Liver (tissue), 9 donors: ENCODE data around the gene KLHL30. TPM values are rescaled to one million over a fixed set of nuclear protein-coding genes. Genes with fewer than 3 reads are reported as not detected.

Experiments
- DNase-seq: peaks from one replicate; pipeline ENCODE4 v3.0.0-alpha.2; 2017; ENCODE audit warnings: low spot score
- H3K27ac ChIP-seq, 2 donors: one replicate each; pipeline ENCODE4 v1.7.0; 2013; ENCODE audit warnings: inconsistent platforms in 2 of 2, low read length in 2 of 2, control low read depth in 1 of 2, low read depth in 1 of 2, mild to moderate bottlenecking in 1 of 2
- H3K27me3 ChIP-seq, 4 donors: one replicate each; pipeline versions ENCODE4 v1.6.1 to v1.7.0; 2013; ENCODE audit warnings: low read length in 3 of 4, inconsistent platforms in 1 of 4, mild to moderate bottlenecking in 1 of 4, moderate library complexity in 1 of 4; ENCODE audit not compliant: control insufficient read depth in 4 of 4, insufficient read depth in 4 of 4
- H3K36me3 ChIP-seq, 4 donors: one replicate each; pipeline versions ENCODE4 v1.6.1 to v1.7.0; 2013; ENCODE audit warnings: low read length in 3 of 4, mild to moderate bottlenecking in 3 of 4, low read depth in 1 of 4, moderate library complexity in 1 of 4; ENCODE audit not compliant: control insufficient read depth in 4 of 4, insufficient read depth in 3 of 4
- H3K4me1 ChIP-seq, 4 donors: one replicate each; pipeline versions ENCODE4 v1.6.1 to v1.7.0; 2013; ENCODE audit warnings: low read length in 3 of 4, mild to moderate bottlenecking in 3 of 4, moderate library complexity in 1 of 4; ENCODE audit not compliant: control insufficient read depth in 4 of 4, insufficient read depth in 4 of 4
- H3K4me3 ChIP-seq, 3 donors: one replicate each; pipeline versions ENCODE4 v1.6.1 to v1.7.0; 2013; ENCODE audit warnings: low read length in 3 of 3, control low read depth in 1 of 3, low read depth in 1 of 3, mild to moderate bottlenecking in 1 of 3
- H3K9ac ChIP-seq, 2 donors: one replicate each; pipeline ENCODE4 v1.7.0; 2013; ENCODE audit warnings: low read length in 2 of 2, mild to moderate bottlenecking in 2 of 2, moderate library complexity in 2 of 2, control low read depth in 1 of 2, low read depth in 1 of 2
- H3K9me3 ChIP-seq, 4 donors: one replicate each; pipeline versions ENCODE4 v1.6.1 to v1.7.0; 2013; ENCODE audit warnings: low read length in 3 of 4; ENCODE audit not compliant: control insufficient read depth in 4 of 4
- ATF3 ChIP-seq: IDR thresholded peaks from 2 replicates; pipeline ENCODE4 v1.6.1; 2016; ENCODE audit warnings: antibody characterized with exemption
- FOXA2 ChIP-seq: IDR thresholded peaks from 2 replicates; pipeline ENCODE4 v1.6.1; 2016; ENCODE audit warnings: antibody characterized with exemption
- GABPA ChIP-seq, 2 donors: IDR thresholded peaks in 1 of 2; conservative IDR thresholded peaks in 1 of 2; 2 replicates each; pipeline ENCODE4 v1.6.1; 2016; ENCODE audit warnings: antibody characterized with exemption in 2 of 2, mild to moderate bottlenecking in 1 of 2, moderate library complexity in 1 of 2
- HNF4A ChIP-seq, 2 donors: conservative IDR thresholded peaks; 2 replicates each; pipeline ENCODE4 v1.6.1; 2016; ENCODE audit warnings: antibody characterized with exemption in 2 of 2, mild to moderate bottlenecking in 2 of 2
- HNF4G ChIP-seq: IDR thresholded peaks from 2 replicates; pipeline ENCODE4 v1.6.1; 2016; ENCODE audit warnings: antibody characterized with exemption
- JUND ChIP-seq, 2 donors: IDR thresholded peaks; 2 replicates each; pipeline ENCODE4 v1.6.1; 2016; ENCODE audit warnings: antibody characterized with exemption in 2 of 2
- MAX ChIP-seq: IDR thresholded peaks from 2 replicates; pipeline ENCODE4 v1.6.1; 2016; ENCODE audit warnings: antibody characterized with exemption
- NR2F2 ChIP-seq: IDR thresholded peaks from 2 replicates; pipeline ENCODE4 v1.6.1; 2016; ENCODE audit warnings: antibody characterized with exemption
- REST ChIP-seq: IDR thresholded peaks from 2 replicates; pipeline ENCODE4 v1.6.1; 2016; ENCODE audit warnings: antibody characterized with exemption, mild to moderate bottlenecking
- RXRA ChIP-seq, 2 donors: IDR thresholded peaks; 2 replicates each; pipeline ENCODE4 v1.6.1; 2017 to 2018; ENCODE audit warnings: antibody characterized with exemption in 2 of 2, mild to moderate bottlenecking in 1 of 2
- SP1 ChIP-seq: IDR thresholded peaks from 2 replicates; pipeline ENCODE4 v1.6.1; 2018; ENCODE audit warnings: antibody characterized with exemption, mild to moderate bottlenecking
- TAF1 ChIP-seq: conservative IDR thresholded peaks from 2 replicates; pipeline ENCODE4 v1.6.1; 2016; ENCODE audit warnings: antibody characterized with exemption, mild to moderate bottlenecking
- ZBTB33 ChIP-seq: IDR thresholded peaks from 2 replicates; pipeline ENCODE4 v1.6.1; 2016; ENCODE audit warnings: antibody characterized with exemption
- WGBS: extraction: QIAGEN DNeasy Blood & Tissue Kit; methylation state at CpG from one replicate; pipeline ENCODE4 v1.1.7; 2013; 5-methylcytosine and 5-hydroxymethylcytosine counted together
- polyA plus RNA-seq, 2 donors: library from polyadenylated mRNA; stranded (reverse) in 1 of 2; unstranded in 1 of 2; fragments of 200-250 nt in 1 of 2; fragments of >200 nt in 1 of 2; fragmentation: Nextera tagmentation in 1 of 2; extraction: Ambion mirVana in 1 of 2; gene quantifications; one replicate each; pipeline versions ENCODE4 v1.2.1 to v1.2.3, GENCODE V29; 2013 to 2015
- total RNA-seq, 2 donors: library from RNA; depleted of rRNA; stranded (reverse); fragments of >200 nt; gene quantifications; one replicate each; pipeline ENCODE4 v1.2.3, GENCODE V29; 2014
- TF ChIP-seq, protein P1 (sequence below): fragments of 150-350 bp; IDR thresholded peaks from 2 replicates; pipeline ENCODE4 v1.5.1; 2017; ENCODE audit warnings: improper control_type of control experiment, low read depth, low read length; ENCODE audit not compliant: missing input control
- donor health status: healthy.
- donor health status: healthy.
- donor health status: healthy.
- donor health status: healthy.
- donor health status: healthy.

KLHL30 gene
- total and polyA plus RNA-seq, 4 donors, result 0.05 to 0.08 TPM; not detected in 2

DNA sequence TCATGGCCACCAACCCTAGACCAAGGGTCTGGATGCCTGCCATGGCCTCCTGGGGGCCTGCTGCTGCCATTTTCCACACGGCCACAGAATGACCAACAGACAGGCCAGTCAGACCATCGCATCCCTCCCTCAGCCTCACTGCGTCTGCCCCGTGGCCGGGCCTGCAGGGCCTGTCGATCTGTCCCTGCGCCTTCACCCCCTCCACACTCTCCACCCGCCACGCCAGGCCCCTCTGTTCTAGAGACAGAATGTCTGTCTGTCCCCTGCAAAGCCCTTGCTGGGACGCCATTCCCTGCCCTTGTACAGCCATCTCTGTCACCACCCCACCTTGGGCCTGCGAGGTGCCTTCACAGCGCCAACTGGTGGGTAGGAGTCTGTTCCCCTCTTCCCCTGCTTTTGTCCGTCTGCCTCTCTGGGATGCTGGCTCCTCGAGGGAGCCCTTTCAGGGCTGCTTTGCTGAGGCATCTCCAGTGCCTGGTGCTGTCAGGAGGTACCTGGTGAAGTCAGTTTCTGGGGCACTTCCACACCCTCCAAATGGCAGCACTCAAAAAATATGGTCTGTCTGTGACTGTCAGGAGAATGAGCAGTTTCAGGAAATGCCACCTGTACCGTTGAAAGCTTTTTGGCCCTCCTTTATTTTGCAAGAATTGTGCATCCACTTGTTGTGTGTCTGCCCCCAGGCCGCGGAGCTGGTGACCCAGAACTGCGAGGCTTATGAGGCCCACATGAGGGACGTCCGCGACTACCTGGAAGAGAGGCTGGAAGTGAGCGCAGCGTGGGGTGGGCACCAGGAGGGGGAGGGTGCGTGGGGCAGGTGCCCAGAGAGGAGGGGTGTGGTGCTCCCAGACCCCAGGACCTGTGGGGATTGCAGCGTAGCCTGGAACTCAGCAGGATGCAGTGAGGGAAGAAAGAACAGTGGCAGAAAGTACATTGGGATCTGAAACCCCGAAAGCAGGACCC is 45.0 kb upstream of the KLHL30 start:
- no peaks in the 10 kb centered on the region for H3K9me3 ChIP-seq
- H3K36me3 ChIP-seq, result peaks cover 0 to 12% (median 3%) of the 10 kb centered on the region in 4 donors
- H3K4me1 ChIP-seq, result no peaks in the 10 kb centered on the region
- no peak overlapping the region for H3K27ac ChIP-seq
- TF ChIP-seq FOXA2, result no peak
- no peak for TF ChIP-seq JUND (IDR thresholded peaks at IDR 0.05)
- TF ChIP-seq SP1, result no peak
- no peak for TF ChIP-seq RXRA (IDR thresholded peaks at IDR 0.05)
- TF ChIP-seq REST, result no peak
- no peak for TF ChIP-seq TAF1
- TF ChIP-seq NR2F2, result no peak
- TF ChIP-seq, protein P1, sequence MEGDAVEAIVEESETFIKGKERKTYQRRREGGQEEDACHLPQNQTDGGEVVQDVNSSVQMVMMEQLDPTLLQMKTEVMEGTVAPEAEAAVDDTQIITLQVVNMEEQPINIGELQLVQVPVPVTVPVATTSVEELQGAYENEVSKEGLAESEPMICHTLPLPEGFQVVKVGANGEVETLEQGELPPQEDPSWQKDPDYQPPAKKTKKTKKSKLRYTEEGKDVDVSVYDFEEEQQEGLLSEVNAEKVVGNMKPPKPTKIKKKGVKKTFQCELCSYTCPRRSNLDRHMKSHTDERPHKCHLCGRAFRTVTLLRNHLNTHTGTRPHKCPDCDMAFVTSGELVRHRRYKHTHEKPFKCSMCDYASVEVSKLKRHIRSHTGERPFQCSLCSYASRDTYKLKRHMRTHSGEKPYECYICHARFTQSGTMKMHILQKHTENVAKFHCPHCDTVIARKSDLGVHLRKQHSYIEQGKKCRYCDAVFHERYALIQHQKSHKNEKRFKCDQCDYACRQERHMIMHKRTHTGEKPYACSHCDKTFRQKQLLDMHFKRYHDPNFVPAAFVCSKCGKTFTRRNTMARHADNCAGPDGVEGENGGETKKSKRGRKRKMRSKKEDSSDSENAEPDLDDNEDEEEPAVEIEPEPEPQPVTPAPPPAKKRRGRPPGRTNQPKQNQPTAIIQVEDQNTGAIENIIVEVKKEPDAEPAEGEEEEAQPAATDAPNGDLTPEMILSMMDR, result no peak
- no peak for TF ChIP-seq ATF3
- no peak for TF ChIP-seq MAX
- TF ChIP-seq ZBTB33, result no peak
- whole genome bisulfite sequencing, result 94% methylated on average over 26 of the region's 26 CpGs
- H3K9ac ChIP-seq, result no peak overlapping the region
- DNase-seq, result no peak
- H3K27me3 ChIP-seq, result no peaks in the 10 kb centered on the region
- no peak overlapping the region for H3K4me3 ChIP-seq

- H3K4me1 ChIP-seq, result peaks cover 2 to 7% (median 5%) of the 10 kb centered on the region in 4 donors
- DNase-seq, result no peak
- H3K9ac ChIP-seq, result no peak overlapping the region
- TF ChIP-seq REST, result no peak
- no peak for TF ChIP-seq ATF3
- TF ChIP-seq GABPA (IDR thresholded peaks at IDR 0.05 in 1 of 2, conservative IDR thresholded peaks at IDR 0.05 in 1 of 2), result no peak
- no peak for TF ChIP-seq HNF4A (conservative IDR thresholded peaks at IDR 0.05)
- no peak for TF ChIP-seq HNF4G
- TF ChIP-seq SP1, result no peak
- H3K27me3 ChIP-seq, result no peaks in the 10 kb centered on the region
- H3K4me3 ChIP-seq, result no peak overlapping the region
- peaks cover 0 to 12% (median 3%) of the 10 kb centered on the region in 4 donors for H3K36me3 ChIP-seq
- 96% methylated on average over 17 of the region's 17 CpGs for WGBS
- no peaks in the 10 kb centered on the region for H3K9me3 ChIP-seq
- H3K27ac ChIP-seq, result no peak overlapping the region
Observed at GRCh38 chr2:238094438-238095022, 43.9 kb upstream of the KLHL30 start.
